ENCODE data around the gene SLAIN2. TPM values are rescaled to one million over a fixed set of nuclear protein-coding genes. Genes with fewer than 3 reads are reported as not detected.
A peak's percentile ranks its signal among the peaks of the same experiment; 100 is the strongest.
"Not testable (repeated sequence)": the region's sequence is repeated elsewhere in the genome, so short reads cannot be mapped to it uniquely, and the experiment has no call there.

SLAIN2 gene
- total RNA-seq, result 100 to 1,000 TPM in 1 of 4 donors, 10 to 100 TPM in 3; 28.4 to 355 (median 55.8) TPM

DNA sequence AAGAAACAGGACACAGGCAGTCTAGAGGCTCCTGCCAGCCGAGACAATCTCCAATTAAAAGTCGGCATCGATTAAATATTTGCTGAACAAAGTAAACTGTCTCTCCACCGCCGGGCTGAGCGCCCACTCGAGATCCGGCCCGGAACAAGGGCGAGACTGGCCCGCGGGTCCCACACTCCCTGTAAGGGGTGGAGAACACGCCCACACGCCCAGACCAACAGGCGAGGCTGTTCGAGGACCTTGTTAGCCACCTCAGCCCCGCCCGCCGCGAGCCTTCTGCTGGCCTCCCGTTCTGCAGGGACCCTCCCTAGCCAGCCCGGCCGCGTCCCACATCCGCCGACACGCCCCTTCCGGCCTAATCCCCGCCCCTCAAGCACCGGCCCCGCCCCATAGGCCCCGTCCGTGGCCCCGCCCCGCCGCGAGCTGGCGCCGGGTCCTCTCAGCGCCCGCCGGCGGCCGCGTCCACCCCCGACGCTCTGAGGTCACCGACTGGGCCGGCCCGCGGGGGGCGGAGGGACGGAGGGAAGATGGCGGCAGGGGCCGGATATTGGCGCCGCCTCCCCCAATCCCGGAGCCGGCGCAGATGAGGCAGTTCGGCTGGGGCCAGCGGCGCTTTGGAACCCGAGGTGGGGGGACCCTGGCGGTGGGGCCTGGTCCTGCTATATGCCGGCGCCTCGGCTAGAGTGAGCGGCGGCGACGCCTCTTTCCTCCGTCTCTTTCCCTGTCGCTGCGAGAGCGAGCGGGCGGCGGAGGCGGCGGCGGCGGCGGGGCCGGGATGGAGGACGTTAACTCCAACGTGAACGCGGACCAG is at the start of gene SLAIN2:
Gene SLAIN2 (plus strand): TSS at position 565 of the 811 bp plus-strand sequence. CDS start 211 bp downstream, at position 776.
- WGBS, 2 donors (ENCODE audit: low coverage in 1 of 2), result 0% methylated on average over 51 of the region's 89 CpGs; no CpG with 5 or more reads in 1 of the 2 donors

GRCh38 chr4:48292218-48292790 is 49.0 kb upstream of the SLAIN2 start:
- H3K27ac ChIP-seq; DNase-seq; H3K9me3 ChIP-seq; H3K27me3 ChIP-seq; H3K4me1 ChIP-seq; H3K36me3 ChIP-seq; intact Hi-C loops (cut with DNase I; ENCODE audit: low total_unique reads); H3K4me3 ChIP-seq: not testable (repeated sequence)
- 93% methylated on average over 19 of the region's 40 CpGs; no CpG with 5 or more reads in 1 of the 2 donors for WGBS, 2 donors (ENCODE audit: low coverage in 1 of 2)
- in situ Hi-C loops (cut with MboI; ENCODE audit: low pct_ligation_motif_present in 1 of 4, low pct_unique_long_range_greater_than_20kb in 1 of 4, low sequenced_read_pairs in 3 of 4), result loop anchor here in 1 of 4 donors (10.0 kb wide), 1 partner anchor 158 kb away; the partner anchor contains the start of gene TXK

More for the DNA sequence above, at the start of gene SLAIN2:
- intact Hi-C loops (cut with DNase I; ENCODE audit: low total_unique reads), result no loop called here
- Histone ChIP-seq H3K4me1 (peaks cover 9 to 63% (median 36%) of the 10 kb centered on the region in 4 donors), H3K4me3 (peak within 1 kb of the TSS; percentile 80 to 97 (median 94)), H3K27me3 (no peaks in the 10 kb centered on the region), H3K27ac (peak within 1 kb of the TSS; percentile 98 to 99 (median 98)), H3K36me3 (no peaks in the 10 kb centered on the region), H3K9me3 (no peaks in the 10 kb centered on the region)
- DNase-seq, result peak; percentile 100
- TF ChIP-seq, protein P1, sequence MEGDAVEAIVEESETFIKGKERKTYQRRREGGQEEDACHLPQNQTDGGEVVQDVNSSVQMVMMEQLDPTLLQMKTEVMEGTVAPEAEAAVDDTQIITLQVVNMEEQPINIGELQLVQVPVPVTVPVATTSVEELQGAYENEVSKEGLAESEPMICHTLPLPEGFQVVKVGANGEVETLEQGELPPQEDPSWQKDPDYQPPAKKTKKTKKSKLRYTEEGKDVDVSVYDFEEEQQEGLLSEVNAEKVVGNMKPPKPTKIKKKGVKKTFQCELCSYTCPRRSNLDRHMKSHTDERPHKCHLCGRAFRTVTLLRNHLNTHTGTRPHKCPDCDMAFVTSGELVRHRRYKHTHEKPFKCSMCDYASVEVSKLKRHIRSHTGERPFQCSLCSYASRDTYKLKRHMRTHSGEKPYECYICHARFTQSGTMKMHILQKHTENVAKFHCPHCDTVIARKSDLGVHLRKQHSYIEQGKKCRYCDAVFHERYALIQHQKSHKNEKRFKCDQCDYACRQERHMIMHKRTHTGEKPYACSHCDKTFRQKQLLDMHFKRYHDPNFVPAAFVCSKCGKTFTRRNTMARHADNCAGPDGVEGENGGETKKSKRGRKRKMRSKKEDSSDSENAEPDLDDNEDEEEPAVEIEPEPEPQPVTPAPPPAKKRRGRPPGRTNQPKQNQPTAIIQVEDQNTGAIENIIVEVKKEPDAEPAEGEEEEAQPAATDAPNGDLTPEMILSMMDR (IDR thresholded peaks at IDR 0.05), result peak; percentile 30 to 68 (median 46)
- no peak for TF ChIP-seq EP300 (IDR thresholded peaks at IDR 0.05; ENCODE audit: low read depth)
- TF ChIP-seq POLR2A (IDR thresholded peaks at IDR 0.05), result peak; percentile 92
- TF ChIP-seq POLR2AphosphoS5 (IDR thresholded peaks at IDR 0.05), result peak; percentile 79 to 86 (median 85)
- in situ Hi-C loops (cut with MboI; ENCODE audit: low pct_ligation_motif_present in 1 of 4, low pct_unique_long_range_greater_than_20kb in 1 of 4, low sequenced_read_pairs in 3 of 4), result loop anchor here in 2 of 4 donors (25.0 kb wide), 1 partner anchor 446 kb away; the partner anchor contains the start of gene FRYL (in 2 of the 2)

GRCh38 chr4:48295116-48295515 is 46.2 kb upstream of the SLAIN2 start:
- Histone ChIP-seq H3K4me3 (no peak overlapping the region), H3K27ac (no peak overlapping the region), H3K9me3 (no peaks in the 10 kb centered on the region), H3K4me1 (no peaks in the 10 kb centered on the region), H3K36me3 (no peaks in the 10 kb centered on the region), H3K27me3 (no peaks in the 10 kb centered on the region)
- DNase-seq, result no peak
- TF ChIP-seq, protein P1 (IDR thresholded peaks at IDR 0.05), result no peak
- no peak for TF ChIP-seq EP300 (IDR thresholded peaks at IDR 0.05; ENCODE audit: low read depth)
- TF ChIP-seq POLR2AphosphoS5 (IDR thresholded peaks at IDR 0.05), result no peak
- TF ChIP-seq POLR2A (IDR thresholded peaks at IDR 0.05), result no peak
- intact Hi-C loops (cut with DNase I; ENCODE audit: low total_unique reads), result no loop called here
- in situ Hi-C loops (cut with MboI; ENCODE audit: low pct_ligation_motif_present in 1 of 4, low pct_unique_long_range_greater_than_20kb in 1 of 4, low sequenced_read_pairs in 3 of 4), result loop anchor here in 1 of 4 donors (10.0 kb wide), 1 partner anchor 160 kb away; the partner anchor contains the start of gene TXK

GRCh38 chr4:48296365-48296764 is 45.0 kb upstream of the SLAIN2 start:
- intact Hi-C loops (cut with DNase I; ENCODE audit: low total_unique reads), result no loop called here
- Histone ChIP-seq H3K4me3 (no peak overlapping the region), H3K36me3 (no peaks in the 10 kb centered on the region), H3K27ac (no peak overlapping the region), H3K4me1 (no peaks in the 10 kb centered on the region), H3K9me3 (no peaks in the 10 kb centered on the region), H3K27me3 (no peaks in the 10 kb centered on the region)
- in situ Hi-C loops (cut with MboI; ENCODE audit: low pct_ligation_motif_present in 1 of 4, low pct_unique_long_range_greater_than_20kb in 1 of 4, low sequenced_read_pairs in 3 of 4), result loop anchor here in 1 of 4 donors (10.0 kb wide), 1 partner anchor 162 kb away; the partner anchor contains the start of gene TXK
- 65 to 74% methylated on average over 6 of the region's 6 CpGs for WGBS, 2 donors (ENCODE audit: low coverage in 1 of 2)
- DNase-seq, result no peak
- TF ChIP-seq POLR2AphosphoS5 (IDR thresholded peaks at IDR 0.05), result no peak
- TF ChIP-seq, protein P1 (IDR thresholded peaks at IDR 0.05), result no peak
- TF ChIP-seq EP300 (IDR thresholded peaks at IDR 0.05; ENCODE audit: low read depth), result no peak
- no peak for TF ChIP-seq POLR2A (IDR thresholded peaks at IDR 0.05)

All from transverse colon (tissue), 4 donors.